Measurements from ENCODE around the gene BMI1. TPM values are rescaled to one million over a fixed set of nuclear protein-coding genes. Genes with fewer than 3 reads are reported as not detected.

Gene BMI1
- total RNA-seq, 4 donors from 2014 or later, result 16.7 to 37.6 (median 28.3) TPM

GRCh38 chr10:22293747-22294404 is 27.0 kb upstream of the BMI1 start:
- 80 to 89% methylated on average over 3 of the region's 3 CpGs for WGBS, 2 donors
- intact Hi-C loops (cut with DNase I; ENCODE audit: low total_unique reads), result no loop called here

GRCh38 chr10:22294694-22295093 is 26.2 kb upstream of the BMI1 start:
- WGBS, 2 donors, result 36 to 44% methylated on average over 2 of the region's 2 CpGs
- intact Hi-C loops (cut with DNase I; ENCODE audit: low total_unique reads), result no loop called here
- DNase-seq (ENCODE audit: low spot score in 2 of 2), result no peak
- no peak for TF ChIP-seq CTCF (IDR thresholded peaks at IDR 0.05)
- no peak for TF ChIP-seq POLR2A (IDR thresholded peaks at IDR 0.05)
- H3K4me3 ChIP-seq (ENCODE audit: low read depth, poor library complexity, severe bottlenecking), result no peak overlapping the region

More at GRCh38 chr10:22293747-22294404, 27.0 kb upstream of the BMI1 start:
- no peak for DNase-seq (ENCODE audit: low spot score in 2 of 2)
- TF ChIP-seq CTCF (IDR thresholded peaks at IDR 0.05), result no peak
- no peak for TF ChIP-seq POLR2A (IDR thresholded peaks at IDR 0.05)
- no peak overlapping the region for H3K4me3 ChIP-seq (ENCODE audit: low read depth, poor library complexity, severe bottlenecking)

GRCh38 chr10:22301193-22301592 is 19.7 kb upstream of the BMI1 start:
- 85 to 95% methylated on average over 4 of the region's 4 CpGs for WGBS, 2 donors
- intact Hi-C loops (cut with DNase I; ENCODE audit: low total_unique reads), result no loop called here
- no peak for TF ChIP-seq POLR2A (IDR thresholded peaks at IDR 0.05)
- TF ChIP-seq CTCF (IDR thresholded peaks at IDR 0.05), result no peak
- no peak for DNase-seq (ENCODE audit: low spot score in 2 of 2)
- H3K4me3 ChIP-seq (ENCODE audit: low read depth, poor library complexity, severe bottlenecking), result no peak overlapping the region

- WGBS, 2 donors, result 93 to 99% methylated on average over 3 of the region's 3 CpGs
Observed at GRCh38 chr10:22303461-22303860, 17.4 kb upstream of the BMI1 start.

GRCh38 chr10:22305721-22306120 is 15.2 kb upstream of the BMI1 start:
- WGBS, 2 donors, result 73% methylated on average over 2 of the region's 2 CpGs
- intact Hi-C loops (cut with DNase I; ENCODE audit: low total_unique reads), result no loop called here
- no peak for TF ChIP-seq POLR2A (IDR thresholded peaks at IDR 0.05)
- no peak for TF ChIP-seq CTCF (IDR thresholded peaks at IDR 0.05)
- no peak for DNase-seq (ENCODE audit: low spot score in 2 of 2)
- no peak overlapping the region for H3K4me3 ChIP-seq (ENCODE audit: low read depth, poor library complexity, severe bottlenecking)

More at GRCh38 chr10:22303461-22303860, 17.4 kb upstream of the BMI1 start:
- intact Hi-C loops (cut with DNase I; ENCODE audit: low total_unique reads), result no loop called here
- H3K4me3 ChIP-seq (ENCODE audit: low read depth, poor library complexity, severe bottlenecking), result no peak overlapping the region
- no peak for TF ChIP-seq POLR2A (IDR thresholded peaks at IDR 0.05)
- TF ChIP-seq CTCF (IDR thresholded peaks at IDR 0.05), result no peak
- DNase-seq (ENCODE audit: low spot score in 2 of 2), result no peak

GRCh38 chr10:22308390-22308789 is 12.5 kb upstream of the BMI1 start:
- no peak overlapping the region for H3K4me3 ChIP-seq (ENCODE audit: low read depth, poor library complexity, severe bottlenecking)

More at GRCh38 chr10:22308390-22308789, 12.5 kb upstream of the BMI1 start:
- DNase-seq (ENCODE audit: low spot score in 2 of 2), result no peak
- TF ChIP-seq POLR2A (IDR thresholded peaks at IDR 0.05) (no peak), CTCF (IDR thresholded peaks at IDR 0.05) (no peak)
- 89 to 95% methylated on average over 2 of the region's 2 CpGs for whole genome bisulfite sequencing, 2 donors
- intact Hi-C loops (cut with DNase I; ENCODE audit: low total_unique reads), result no loop called here
